Measurements from ENCODE around the gene HOXC6. TPM values are rescaled to one million over a fixed set of nuclear protein-coding genes. Genes with fewer than 3 reads are reported as not detected.

Gene HOXC6
- total and polyA plus RNA-seq, 4 donors, result 6.6 to 114 (median 60.4) TPM

- peaks cover 25% of the 10 kb centered on the region for H3K36me3 ChIP-seq (ENCODE audit: control insufficient read depth, insufficient read depth, low read length)
- peak overlapping the region; percentile 27 for H3K4me3 ChIP-seq (ENCODE audit: low read depth, low read length)
- no peaks in the 10 kb centered on the region for H3K9me3 ChIP-seq (ENCODE audit: control insufficient read depth, insufficient read depth, low read length)
- 29% methylated on average over 6 of the region's 22 CpGs for WGBS (ENCODE audit: insufficient coverage)
- peaks cover 83% of the 10 kb centered on the region for H3K4me1 ChIP-seq (ENCODE audit: control insufficient read depth, insufficient read depth, low read length)
- H3K27ac ChIP-seq (ENCODE audit: low read depth, low read length), result peak overlapping the region; percentile 100
- peaks cover 1% of the 10 kb centered on the region for H3K27me3 ChIP-seq (ENCODE audit: control insufficient read depth, insufficient read depth, low read length)
- peak in 1 of 6 donors; percentile 89 for DNase-seq (ENCODE audit: low read depth in 4 of 6, low spot score in 6 of 6)
These were observed 1.4 kb upstream of the HOXC6 start for GRCh38 chr12:54026640-54027441.

GRCh38 chr12:54027442-54027786 is 826 bp upstream of the HOXC6 start:
- peaks cover 25% of the 10 kb centered on the region for H3K36me3 ChIP-seq (ENCODE audit: control insufficient read depth, insufficient read depth, low read length)
- peak overlapping the region; percentile 16 for H3K4me3 ChIP-seq (ENCODE audit: low read depth, low read length)
- peak overlapping the region; percentile 100 for H3K27ac ChIP-seq (ENCODE audit: low read depth, low read length)
- H3K4me1 ChIP-seq (ENCODE audit: control insufficient read depth, insufficient read depth, low read length), result peaks cover 86% of the 10 kb centered on the region
- no peak for DNase-seq (ENCODE audit: low read depth in 4 of 6, low spot score in 6 of 6)
- H3K9me3 ChIP-seq (ENCODE audit: control insufficient read depth, insufficient read depth, low read length), result no peaks in the 10 kb centered on the region
- 67% methylated on average over 1 of the region's 3 CpGs for WGBS (ENCODE audit: insufficient coverage)
- peaks cover 2% of the 10 kb centered on the region for H3K27me3 ChIP-seq (ENCODE audit: control insufficient read depth, insufficient read depth, low read length)

GRCh38 chr12:54029529-54030441 is 1.5 kb downstream of the HOXC6 start:
- 23% methylated on average over 43 of the region's 53 CpGs for WGBS (ENCODE audit: insufficient coverage)
- Histone ChIP-seq H3K4me3 (ENCODE audit: low read depth, low read length) (peak overlapping the region; percentile 62), H3K9me3 (ENCODE audit: control insufficient read depth, insufficient read depth, low read length) (no peaks in the 10 kb centered on the region), H3K27ac (ENCODE audit: low read depth, low read length) (peak overlapping the region; percentile 100), H3K36me3 (ENCODE audit: control insufficient read depth, insufficient read depth, low read length) (peaks cover 31% of the 10 kb centered on the region), H3K4me1 (ENCODE audit: control insufficient read depth, insufficient read depth, low read length) (peaks cover 88% of the 10 kb centered on the region), H3K27me3 (ENCODE audit: control insufficient read depth, insufficient read depth, low read length) (peaks cover 2% of the 10 kb centered on the region)
- no peak for DNase-seq (ENCODE audit: low read depth in 4 of 6, low spot score in 6 of 6)

GRCh38 chr12:54030442-54030801 is 2.2 kb downstream of the HOXC6 start:
- Histone ChIP-seq H3K9me3 (ENCODE audit: control insufficient read depth, insufficient read depth, low read length) (no peaks in the 10 kb centered on the region), H3K4me3 (ENCODE audit: low read depth, low read length) (peak overlapping the region; percentile 39), H3K4me1 (ENCODE audit: control insufficient read depth, insufficient read depth, low read length) (peaks cover 92% of the 10 kb centered on the region), H3K27ac (ENCODE audit: low read depth, low read length) (peak overlapping the region; percentile 100), H3K27me3 (ENCODE audit: control insufficient read depth, insufficient read depth, low read length) (peaks cover 2% of the 10 kb centered on the region), H3K36me3 (ENCODE audit: control insufficient read depth, insufficient read depth, low read length) (peaks cover 35% of the 10 kb centered on the region)
- WGBS (ENCODE audit: insufficient coverage), result no CpG with 5 or more reads among the region's 7 CpGs
- DNase-seq (ENCODE audit: low read depth in 4 of 6, low spot score in 6 of 6), result no peak

GRCh38 chr12:54030889-54031471 is 2.7 kb downstream of the HOXC6 start:
- Histone ChIP-seq H3K4me3 (ENCODE audit: low read depth, low read length) (peak overlapping the region; percentile 39), H3K27me3 (ENCODE audit: control insufficient read depth, insufficient read depth, low read length) (peaks cover 2% of the 10 kb centered on the region), H3K4me1 (ENCODE audit: control insufficient read depth, insufficient read depth, low read length) (peaks cover 92% of the 10 kb centered on the region), H3K27ac (ENCODE audit: low read depth, low read length) (peak overlapping the region; percentile 100), H3K9me3 (ENCODE audit: control insufficient read depth, insufficient read depth, low read length) (no peaks in the 10 kb centered on the region), H3K36me3 (ENCODE audit: control insufficient read depth, insufficient read depth, low read length) (peaks cover 37% of the 10 kb centered on the region)
- DNase-seq (ENCODE audit: low read depth in 4 of 6, low spot score in 6 of 6), result no peak
- 18% methylated on average over 46 of the region's 46 CpGs for WGBS (ENCODE audit: insufficient coverage)

GRCh38 chr12:54031480-54031879 is 3.2 kb downstream of the HOXC6 start:
- peak overlapping the region; percentile 39 for H3K4me3 ChIP-seq (ENCODE audit: low read depth, low read length)
- H3K4me1 ChIP-seq (ENCODE audit: control insufficient read depth, insufficient read depth, low read length), result peaks cover 93% of the 10 kb centered on the region
- H3K9me3 ChIP-seq (ENCODE audit: control insufficient read depth, insufficient read depth, low read length), result no peaks in the 10 kb centered on the region
- H3K27ac ChIP-seq (ENCODE audit: low read depth, low read length), result peak overlapping the region; percentile 100
- no peak for DNase-seq (ENCODE audit: low read depth in 4 of 6, low spot score in 6 of 6)
- 73% methylated on average over 5 of the region's 16 CpGs for WGBS (ENCODE audit: insufficient coverage)
- H3K27me3 ChIP-seq (ENCODE audit: control insufficient read depth, insufficient read depth, low read length), result peaks cover 2% of the 10 kb centered on the region
- peaks cover 37% of the 10 kb centered on the region for H3K36me3 ChIP-seq (ENCODE audit: control insufficient read depth, insufficient read depth, low read length)

GRCh38 chr12:54032086-54032619 is 3.9 kb downstream of the HOXC6 start:
- peaks cover 95% of the 10 kb centered on the region for H3K4me1 ChIP-seq (ENCODE audit: control insufficient read depth, insufficient read depth, low read length)
- peaks cover 2% of the 10 kb centered on the region for H3K27me3 ChIP-seq (ENCODE audit: control insufficient read depth, insufficient read depth, low read length)
- H3K36me3 ChIP-seq (ENCODE audit: control insufficient read depth, insufficient read depth, low read length), result peaks cover 42% of the 10 kb centered on the region
- no peaks in the 10 kb centered on the region for H3K9me3 ChIP-seq (ENCODE audit: control insufficient read depth, insufficient read depth, low read length)
- no peak overlapping the region for H3K4me3 ChIP-seq (ENCODE audit: low read depth, low read length)
- peak in 1 of 6 donors; percentile 54 for DNase-seq (ENCODE audit: low read depth in 4 of 6, low spot score in 6 of 6)
- peak overlapping the region; percentile 100 for H3K27ac ChIP-seq (ENCODE audit: low read depth, low read length)
- 87% methylated on average over 3 of the region's 6 CpGs for WGBS (ENCODE audit: insufficient coverage)

GRCh38 chr12:54032627-54033100 is 4.4 kb downstream of the HOXC6 start, which contains the start of gene HOXC5:
Gene HOXC5 (plus strand): TSS chr12:54033050. CDS start chr12:54033123, 73 bp downstream.
- Histone ChIP-seq H3K4me1 (ENCODE audit: control insufficient read depth, insufficient read depth, low read length) (peaks cover 95% of the 10 kb centered on the region), H3K27ac (ENCODE audit: low read depth, low read length) (peak within 1 kb of the TSS; percentile 100), H3K27me3 (ENCODE audit: control insufficient read depth, insufficient read depth, low read length) (peaks cover 2% of the 10 kb centered on the region), H3K4me3 (ENCODE audit: low read depth, low read length) (peak within 1 kb of the TSS; percentile 56), H3K36me3 (ENCODE audit: control insufficient read depth, insufficient read depth, low read length) (peaks cover 46% of the 10 kb centered on the region), H3K9me3 (ENCODE audit: control insufficient read depth, insufficient read depth, low read length) (no peaks in the 10 kb centered on the region)
- peak in 5 of 6 donors; percentile 82 to 98 (median 83) for DNase-seq (ENCODE audit: low read depth in 4 of 6, low spot score in 6 of 6)
- WGBS (ENCODE audit: insufficient coverage), result 0% methylated on average over 7 of the region's 12 CpGs

All from spinal cord (tissue), 10 donors.